Liver (tissue), 3 donors: ENCODE data around the gene SRSF4.

Experiments
- ATF3 ChIP-seq: IDR thresholded peaks from 2 replicates; pipeline ENCODE4 v1.6.1; 2016; ENCODE audit warnings: antibody characterized with exemption
- EGR1 ChIP-seq, 2 donors: IDR thresholded peaks; 2 replicates each; pipeline ENCODE4 v1.6.1; 2016 to 2018; ENCODE audit warnings: antibody characterized with exemption in 2 of 2, low read depth in 2 of 2
- FOXA1 ChIP-seq: IDR thresholded peaks from 2 replicates; pipeline ENCODE4 v1.6.1; 2016; ENCODE audit warnings: antibody characterized with exemption
- GABPA ChIP-seq, 2 donors: IDR thresholded peaks in 1 of 2; conservative IDR thresholded peaks in 1 of 2; 2 replicates each; pipeline ENCODE4 v1.6.1; 2016; ENCODE audit warnings: antibody characterized with exemption in 2 of 2, mild to moderate bottlenecking in 1 of 2, moderate library complexity in 1 of 2
- HNF4G ChIP-seq: IDR thresholded peaks from 2 replicates; pipeline ENCODE4 v1.6.1; 2016; ENCODE audit warnings: antibody characterized with exemption
- RAD21 ChIP-seq, 2 donors: IDR thresholded peaks; 2 replicates each; pipeline ENCODE4 v1.6.1; 2016; ENCODE audit warnings: antibody characterized with exemption in 2 of 2, mild to moderate bottlenecking in 2 of 2
- SP1 ChIP-seq: IDR thresholded peaks from 2 replicates; pipeline ENCODE4 v1.6.1; 2018; ENCODE audit warnings: antibody characterized with exemption, mild to moderate bottlenecking
- TAF1 ChIP-seq: conservative IDR thresholded peaks from 2 replicates; pipeline ENCODE4 v1.6.1; 2016; ENCODE audit warnings: antibody characterized with exemption, mild to moderate bottlenecking
- YY1 ChIP-seq: IDR thresholded peaks from 2 replicates; pipeline ENCODE4 v1.6.1; 2016; ENCODE audit warnings: antibody characterized with exemption, mild to moderate bottlenecking
- TF ChIP-seq, protein P1 (sequence below): IDR thresholded peaks from 2 replicates; pipeline ENCODE4 v1.6.1; 2016; ENCODE audit warnings: antibody characterized with exemption
- TF ChIP-seq, protein P2 (sequence below): fragments of 150-350 bp; IDR thresholded peaks from 2 replicates; pipeline ENCODE4 v1.5.1; 2017; ENCODE audit warnings: improper control_type of control experiment, low read depth, low read length; ENCODE audit not compliant: missing input control
- TF ChIP-seq, protein P3 (sequence below): IDR thresholded peaks from 2 replicates; pipeline ENCODE4 v1.6.1; 2016; ENCODE audit warnings: antibody characterized with exemption
- TF ChIP-seq, protein P4 (sequence below): IDR thresholded peaks from 2 replicates; pipeline ENCODE4 v1.6.1; 2016; ENCODE audit warnings: antibody characterized with exemption, mild to moderate bottlenecking
- donor health status: healthy.
- donor health status: healthy.

GRCh38 chr1:29230204-29230552 is 48.5 kb upstream of the SRSF4 start:
- TF ChIP-seq, protein P1, sequence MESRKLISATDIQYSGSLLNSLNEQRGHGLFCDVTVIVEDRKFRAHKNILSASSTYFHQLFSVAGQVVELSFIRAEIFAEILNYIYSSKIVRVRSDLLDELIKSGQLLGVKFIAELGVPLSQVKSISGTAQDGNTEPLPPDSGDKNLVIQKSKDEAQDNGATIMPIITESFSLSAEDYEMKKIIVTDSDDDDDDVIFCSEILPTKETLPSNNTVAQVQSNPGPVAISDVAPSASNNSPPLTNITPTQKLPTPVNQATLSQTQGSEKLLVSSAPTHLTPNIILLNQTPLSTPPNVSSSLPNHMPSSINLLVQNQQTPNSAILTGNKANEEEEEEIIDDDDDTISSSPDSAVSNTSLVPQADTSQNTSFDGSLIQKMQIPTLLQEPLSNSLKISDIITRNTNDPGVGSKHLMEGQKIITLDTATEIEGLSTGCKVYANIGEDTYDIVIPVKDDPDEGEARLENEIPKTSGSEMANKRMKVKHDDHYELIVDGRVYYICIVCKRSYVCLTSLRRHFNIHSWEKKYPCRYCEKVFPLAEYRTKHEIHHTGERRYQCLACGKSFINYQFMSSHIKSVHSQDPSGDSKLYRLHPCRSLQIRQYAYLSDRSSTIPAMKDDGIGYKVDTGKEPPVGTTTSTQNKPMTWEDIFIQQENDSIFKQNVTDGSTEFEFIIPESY: no peak
- TF ChIP-seq, protein P2, sequence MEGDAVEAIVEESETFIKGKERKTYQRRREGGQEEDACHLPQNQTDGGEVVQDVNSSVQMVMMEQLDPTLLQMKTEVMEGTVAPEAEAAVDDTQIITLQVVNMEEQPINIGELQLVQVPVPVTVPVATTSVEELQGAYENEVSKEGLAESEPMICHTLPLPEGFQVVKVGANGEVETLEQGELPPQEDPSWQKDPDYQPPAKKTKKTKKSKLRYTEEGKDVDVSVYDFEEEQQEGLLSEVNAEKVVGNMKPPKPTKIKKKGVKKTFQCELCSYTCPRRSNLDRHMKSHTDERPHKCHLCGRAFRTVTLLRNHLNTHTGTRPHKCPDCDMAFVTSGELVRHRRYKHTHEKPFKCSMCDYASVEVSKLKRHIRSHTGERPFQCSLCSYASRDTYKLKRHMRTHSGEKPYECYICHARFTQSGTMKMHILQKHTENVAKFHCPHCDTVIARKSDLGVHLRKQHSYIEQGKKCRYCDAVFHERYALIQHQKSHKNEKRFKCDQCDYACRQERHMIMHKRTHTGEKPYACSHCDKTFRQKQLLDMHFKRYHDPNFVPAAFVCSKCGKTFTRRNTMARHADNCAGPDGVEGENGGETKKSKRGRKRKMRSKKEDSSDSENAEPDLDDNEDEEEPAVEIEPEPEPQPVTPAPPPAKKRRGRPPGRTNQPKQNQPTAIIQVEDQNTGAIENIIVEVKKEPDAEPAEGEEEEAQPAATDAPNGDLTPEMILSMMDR: no peak
- no peak for TF ChIP-seq SP1
- TF ChIP-seq YY1: no peak
- no peak for TF ChIP-seq RAD21 (IDR thresholded peaks at IDR 0.05)
- TF ChIP-seq HNF4G: no peak
- TF ChIP-seq, protein P3, sequence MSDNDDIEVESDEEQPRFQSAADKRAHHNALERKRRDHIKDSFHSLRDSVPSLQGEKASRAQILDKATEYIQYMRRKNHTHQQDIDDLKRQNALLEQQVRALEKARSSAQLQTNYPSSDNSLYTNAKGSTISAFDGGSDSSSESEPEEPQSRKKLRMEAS: no peak
- TF ChIP-seq TAF1: no peak
- no peak for TF ChIP-seq ATF3
- TF ChIP-seq FOXA1: no peak
- TF ChIP-seq, protein P4, sequence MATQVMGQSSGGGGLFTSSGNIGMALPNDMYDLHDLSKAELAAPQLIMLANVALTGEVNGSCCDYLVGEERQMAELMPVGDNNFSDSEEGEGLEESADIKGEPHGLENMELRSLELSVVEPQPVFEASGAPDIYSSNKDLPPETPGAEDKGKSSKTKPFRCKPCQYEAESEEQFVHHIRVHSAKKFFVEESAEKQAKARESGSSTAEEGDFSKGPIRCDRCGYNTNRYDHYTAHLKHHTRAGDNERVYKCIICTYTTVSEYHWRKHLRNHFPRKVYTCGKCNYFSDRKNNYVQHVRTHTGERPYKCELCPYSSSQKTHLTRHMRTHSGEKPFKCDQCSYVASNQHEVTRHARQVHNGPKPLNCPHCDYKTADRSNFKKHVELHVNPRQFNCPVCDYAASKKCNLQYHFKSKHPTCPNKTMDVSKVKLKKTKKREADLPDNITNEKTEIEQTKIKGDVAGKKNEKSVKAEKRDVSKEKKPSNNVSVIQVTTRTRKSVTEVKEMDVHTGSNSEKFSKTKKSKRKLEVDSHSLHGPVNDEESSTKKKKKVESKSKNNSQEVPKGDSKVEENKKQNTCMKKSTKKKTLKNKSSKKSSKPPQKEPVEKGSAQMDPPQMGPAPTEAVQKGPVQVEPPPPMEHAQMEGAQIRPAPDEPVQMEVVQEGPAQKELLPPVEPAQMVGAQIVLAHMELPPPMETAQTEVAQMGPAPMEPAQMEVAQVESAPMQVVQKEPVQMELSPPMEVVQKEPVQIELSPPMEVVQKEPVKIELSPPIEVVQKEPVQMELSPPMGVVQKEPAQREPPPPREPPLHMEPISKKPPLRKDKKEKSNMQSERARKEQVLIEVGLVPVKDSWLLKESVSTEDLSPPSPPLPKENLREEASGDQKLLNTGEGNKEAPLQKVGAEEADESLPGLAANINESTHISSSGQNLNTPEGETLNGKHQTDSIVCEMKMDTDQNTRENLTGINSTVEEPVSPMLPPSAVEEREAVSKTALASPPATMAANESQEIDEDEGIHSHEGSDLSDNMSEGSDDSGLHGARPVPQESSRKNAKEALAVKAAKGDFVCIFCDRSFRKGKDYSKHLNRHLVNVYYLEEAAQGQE: no peak
- TF ChIP-seq EGR1 (IDR thresholded peaks at IDR 0.05; ENCODE audit: low read depth in 2 of 2): no peak
- no peak for TF ChIP-seq GABPA (IDR thresholded peaks at IDR 0.05 in 1 of 2, conservative IDR thresholded peaks at IDR 0.05 in 1 of 2)
